Airway epithelial cell (primary cell): ENCODE measurements around the gene GSS. TPM values are rescaled to one million over a fixed set of nuclear protein-coding genes. Genes with fewer than 3 reads are reported as not detected.

Experiments
- total RNA-seq: library from RNA; depleted of rRNA; stranded (reverse); fragments of >200 nt; gene quantifications from 2 replicates; pipeline ENCODE4 v1.2.3, GENCODE V29; 2015

GSS gene
- 79.0 and 83.2 TPM in 2 replicates for total RNA-seq

DNA sequence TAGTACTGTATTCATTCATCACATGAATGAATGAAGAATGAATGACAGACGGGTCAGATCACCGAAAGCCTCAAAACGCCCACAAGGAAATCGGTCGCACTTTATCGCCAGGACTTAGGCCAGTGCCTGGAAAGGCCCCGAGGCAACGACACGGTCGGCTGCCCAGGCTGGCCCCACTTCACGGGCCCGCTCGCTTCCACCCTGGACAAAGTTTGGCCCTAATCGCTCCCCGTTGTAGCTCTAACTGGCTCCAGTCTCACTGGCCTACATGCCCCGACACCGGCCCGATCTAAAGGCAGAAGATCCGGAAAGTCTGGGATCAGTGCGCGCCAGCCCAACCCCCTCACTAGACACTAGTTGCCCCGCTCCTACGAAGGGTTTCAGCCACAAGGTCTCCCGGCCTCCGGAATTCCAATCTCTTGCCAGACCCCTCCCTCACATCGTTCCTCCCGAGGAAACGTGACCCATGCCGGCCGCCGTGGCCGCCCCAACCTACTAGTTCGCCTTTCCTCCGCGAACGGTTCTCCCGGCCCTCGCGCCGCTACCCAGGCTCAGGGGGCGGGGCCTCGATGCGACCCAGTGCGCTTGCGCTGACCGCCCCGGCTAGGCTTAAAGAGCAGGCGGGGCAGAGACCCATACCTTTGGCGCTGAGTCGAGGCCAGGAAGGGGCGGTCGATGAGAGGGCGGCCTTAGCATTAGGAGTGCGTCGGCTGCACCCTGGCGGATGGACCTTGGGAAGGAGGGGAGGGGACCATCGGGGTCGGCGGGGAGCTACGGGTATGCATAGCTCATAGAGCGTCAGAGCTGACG lies at the start of gene GSS, which contains the start of gene MYH7B:
Gene GSS (minus strand): TSS at position 576 of the 810 bp plus-strand sequence. CDS start 3,954 bp downstream, outside the sequence.
Gene MYH7B (plus strand): TSS at position 638 of the 810 bp plus-strand sequence. CDS start 22,138 bp downstream, outside the sequence.

Other genes starting within 250 kb of the GSS start
- 4.7 and 15.9 TPM in 2 replicates for gene NCOA6, start 130.2 kb downstream of the GSS start, total RNA-seq
- 3.4 and 3.5 TPM in 2 replicates for gene GGT7, start 83.0 kb downstream of the GSS start, total RNA-seq
- gene ACSS2, start 79.2 kb downstream of the GSS start, total RNA-seq: 80.3 and 81.4 TPM in 2 replicates
- under 0.01 TPM in 1 of 2 replicates, not detected in the other for gene MYH7B, start 62 bp upstream of the GSS start, total RNA-seq
- 45.9 and 58.5 TPM in 2 replicates for gene TRPC4AP, start 137.0 kb upstream of the GSS start, total RNA-seq
- gene EDEM2, start 191.5 kb upstream of the GSS start, total RNA-seq: 22.2 and 22.6 TPM in 2 replicates
- gene PROCR, start 216.3 kb upstream of the GSS start, total RNA-seq: 74.8 and 97.8 TPM in 2 replicates